Progenitor cell of endocrine pancreas (in vitro differentiated cells): ENCODE results near the gene AKNAD1. TPM values are rescaled to one million over a fixed set of nuclear protein-coding genes. Genes with fewer than 3 reads are reported as not detected.

Source experiments
- DNase-seq: peaks from one replicate; pipeline ENCODE4 v3.0.0; 2021; ENCODE audit warnings: low spot score; ENCODE audit not compliant: unreplicated experiment
- H3K27ac Mint-ChIP-seq: 2 replicates; pipeline ENCODE4 v1.8.0; 2021; ENCODE audit warnings: mild to moderate bottlenecking, moderate library complexity, mixed read lengths
- H3K27me3 Mint-ChIP-seq: 2 replicates; pipeline ENCODE4 v1.8.0; 2021; ENCODE audit warnings: mixed read lengths
- H3K36me3 Mint-ChIP-seq: 2 replicates; pipeline ENCODE4 v1.8.0; 2022; ENCODE audit warnings: mixed read lengths; ENCODE audit not compliant: insufficient read depth
- H3K4me1 Mint-ChIP-seq: 2 replicates; pipeline ENCODE4 v1.8.0; 2021; ENCODE audit warnings: low read depth, mixed read lengths
- H3K4me3 Mint-ChIP-seq: 2 replicates; pipeline ENCODE4 v1.8.0; 2021; ENCODE audit warnings: low read depth, mild to moderate bottlenecking, moderate library complexity, mixed read lengths
- H3K9me3 Mint-ChIP-seq: 2 replicates; pipeline ENCODE4 v1.8.0; 2021; ENCODE audit warnings: low read depth, mixed read lengths
- CTCF ChIP-seq: fragments of 200-600 bp; sonication (generic); IDR thresholded peaks from one replicate; pipeline ENCODE4 v1.5.0; 2021; ENCODE audit warnings: antibody characterized with exemption, mild to moderate bottlenecking; ENCODE audit not compliant: unreplicated experiment
- total RNA-seq: library from RNA; stranded (reverse); gene quantifications from 2 replicates; pipeline ENCODE4 v1.2.1, GENCODE V29; 2021

Gene AKNAD1
- total RNA-seq, 1 donor from 2014 or later: not detected

- no peaks in the 10 kb centered on the region for H3K4me1 Mint-ChIP-seq
- no peak overlapping the region for H3K4me3 Mint-ChIP-seq
- no peaks in the 10 kb centered on the region for H3K9me3 Mint-ChIP-seq
- H3K27me3 Mint-ChIP-seq: peaks cover 3% of the 10 kb centered on the region
- no peak for DNase-seq
- no peak for TF ChIP-seq CTCF
- no peak overlapping the region for H3K27ac Mint-ChIP-seq
- H3K36me3 Mint-ChIP-seq: no peaks in the 10 kb centered on the region
These were observed 6.0 kb upstream of the AKNAD1 start for GRCh38 chr1:108862698-108863477.

- H3K27me3 Mint-ChIP-seq: peaks cover 3% of the 10 kb centered on the region
- H3K9me3 Mint-ChIP-seq: no peaks in the 10 kb centered on the region
- no peaks in the 10 kb centered on the region for H3K4me1 Mint-ChIP-seq
- no peak overlapping the region for H3K27ac Mint-ChIP-seq
- H3K4me3 Mint-ChIP-seq: no peak overlapping the region
- no peak for TF ChIP-seq CTCF
- no peaks in the 10 kb centered on the region for H3K36me3 Mint-ChIP-seq
- no peak for DNase-seq
These were observed 5.2 kb upstream of the AKNAD1 start for GRCh38 chr1:108862017-108862610.

GRCh38 chr1:108861566-108861965 is 4.7 kb upstream of the AKNAD1 start:
- Mint-ChIP-seq H3K9me3 (no peaks in the 10 kb centered on the region), H3K4me1 (no peaks in the 10 kb centered on the region), H3K27me3 (peaks cover under 1% of the 10 kb centered on the region), H3K27ac (no peak overlapping the region), H3K36me3 (no peaks in the 10 kb centered on the region), H3K4me3 (no peak overlapping the region)
- DNase-seq: no peak
- no peak for TF ChIP-seq CTCF

- Mint-ChIP-seq H3K36me3 (no peaks in the 10 kb centered on the region), H3K9me3 (no peaks in the 10 kb centered on the region), H3K27me3 (no peaks in the 10 kb centered on the region), H3K4me1 (no peaks in the 10 kb centered on the region), H3K4me3 (no peak overlapping the region), H3K27ac (no peak overlapping the region)
- no peak for TF ChIP-seq CTCF
- no peak for DNase-seq
These were observed 3.5 kb upstream of the AKNAD1 start for GRCh38 chr1:108860190-108860907.

GRCh38 chr1:108858230-108858950 is 1.5 kb upstream of the AKNAD1 start:
- H3K27me3 Mint-ChIP-seq: peaks cover 3% of the 10 kb centered on the region
- H3K4me1 Mint-ChIP-seq: no peaks in the 10 kb centered on the region
- H3K4me3 Mint-ChIP-seq: no peak overlapping the region
- no peak for TF ChIP-seq CTCF
- H3K9me3 Mint-ChIP-seq: no peaks in the 10 kb centered on the region
- no peaks in the 10 kb centered on the region for H3K36me3 Mint-ChIP-seq
- H3K27ac Mint-ChIP-seq: no peak overlapping the region
- DNase-seq: no peak
